GM08714 (cell line): ENCODE results near the gene LASP1.

ENCODE experiments used
- H3K4me3 ChIP-seq: fragments of 200-500 bp; sonication (Bioruptor generic); 2 replicates; pipeline ENCODE4 v1.5.1; 2014; ENCODE audit warnings: mild to moderate bottlenecking, low read length, inconsistent platforms
- ZNF274 ChIP-seq: IDR thresholded peaks from 2 replicates; pipeline ENCODE4 v1.6.1; 2012; ENCODE audit warnings: mild to moderate bottlenecking, low read depth, low read length

LASP1 gene

DNA sequence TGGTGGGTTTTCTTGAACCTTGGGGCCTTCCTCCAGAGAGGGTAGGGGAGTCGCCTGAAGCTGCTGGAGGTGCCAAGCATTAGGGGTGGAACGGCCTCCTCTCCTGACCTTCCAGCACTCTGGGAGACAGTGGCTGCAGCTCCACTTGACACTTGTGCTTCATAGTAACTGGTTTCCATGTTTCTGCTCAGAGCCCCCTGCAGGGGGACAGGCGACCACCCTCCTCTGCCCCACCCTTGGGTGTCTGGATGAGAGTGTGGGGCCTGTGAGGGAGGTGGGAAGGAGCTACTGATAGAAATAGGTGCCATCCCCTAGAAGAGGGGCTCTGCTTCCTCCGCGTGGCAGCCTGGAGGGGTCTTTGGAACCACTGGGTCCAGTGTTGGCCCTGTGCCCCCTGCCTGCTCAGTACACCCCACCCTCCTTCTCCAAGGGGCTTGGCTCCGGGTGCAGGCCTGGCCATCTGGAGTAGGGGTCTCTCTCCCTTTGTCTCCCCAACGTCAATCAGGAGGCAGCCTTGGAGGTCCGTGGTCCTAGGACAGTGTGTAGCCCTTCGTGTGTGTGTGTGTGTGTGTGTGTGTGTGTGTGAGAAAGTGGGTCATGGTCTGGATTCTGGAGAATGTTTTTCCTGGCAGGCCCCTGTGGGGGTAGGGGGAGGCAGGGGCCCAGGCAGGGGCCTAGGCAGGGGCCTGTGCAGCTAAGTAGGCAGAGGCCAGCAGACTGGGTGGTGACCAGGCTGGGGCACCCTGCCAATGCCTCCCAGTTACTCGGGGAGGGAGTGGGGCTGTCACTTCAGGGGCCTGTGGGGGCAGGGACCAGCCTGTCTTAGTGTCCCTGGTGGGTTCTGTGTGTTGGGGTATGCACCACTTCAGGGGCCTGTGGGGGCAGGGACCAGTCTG, 4.9 kb downstream of the LASP1 start:
- TF ChIP-seq ZNF274, result no peak
- H3K4me3 ChIP-seq, result no peak overlapping the region

DNA sequence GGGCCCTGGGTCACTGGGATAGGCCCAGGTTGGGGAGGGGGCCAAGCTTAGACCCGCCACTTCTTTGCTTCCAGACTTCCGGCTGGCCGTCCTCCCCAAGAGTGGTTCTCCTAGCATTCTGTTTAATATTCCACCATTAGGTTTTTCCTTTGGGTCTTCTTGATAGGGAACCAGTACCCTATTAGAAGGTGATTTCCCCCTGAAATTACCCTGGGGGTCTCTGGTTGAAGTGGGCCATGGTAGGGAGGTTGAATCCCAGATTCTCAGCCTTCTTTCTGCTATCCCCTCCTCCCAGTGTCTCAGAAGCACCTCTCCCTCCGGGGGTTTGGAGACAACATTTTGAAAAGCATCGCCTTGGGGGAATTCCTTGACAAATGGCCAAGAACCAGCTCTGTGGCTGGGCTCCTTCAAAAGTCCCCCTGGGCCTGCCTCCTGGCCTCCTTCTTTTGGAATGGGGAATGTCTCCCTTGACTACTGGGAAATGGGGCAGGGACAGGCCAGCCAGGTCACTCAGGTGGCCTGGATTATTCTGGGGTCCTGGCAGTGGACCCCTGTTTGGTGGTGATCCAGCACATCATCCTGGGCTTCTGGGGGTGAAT, 5.7 kb downstream of the LASP1 start:
- no peak overlapping the region for H3K4me3 ChIP-seq
- TF ChIP-seq ZNF274, result no peak

- H3K4me3 ChIP-seq, result no peak overlapping the region
- TF ChIP-seq ZNF274, result no peak
Measured at GRCh38 chr17:38877130-38877851, 7.4 kb downstream of the LASP1 start.

- TF ChIP-seq ZNF274, result no peak
- no peak overlapping the region for H3K4me3 ChIP-seq
Measured at GRCh38 chr17:38879878-38880665, 10.2 kb downstream of the LASP1 start.

DNA sequence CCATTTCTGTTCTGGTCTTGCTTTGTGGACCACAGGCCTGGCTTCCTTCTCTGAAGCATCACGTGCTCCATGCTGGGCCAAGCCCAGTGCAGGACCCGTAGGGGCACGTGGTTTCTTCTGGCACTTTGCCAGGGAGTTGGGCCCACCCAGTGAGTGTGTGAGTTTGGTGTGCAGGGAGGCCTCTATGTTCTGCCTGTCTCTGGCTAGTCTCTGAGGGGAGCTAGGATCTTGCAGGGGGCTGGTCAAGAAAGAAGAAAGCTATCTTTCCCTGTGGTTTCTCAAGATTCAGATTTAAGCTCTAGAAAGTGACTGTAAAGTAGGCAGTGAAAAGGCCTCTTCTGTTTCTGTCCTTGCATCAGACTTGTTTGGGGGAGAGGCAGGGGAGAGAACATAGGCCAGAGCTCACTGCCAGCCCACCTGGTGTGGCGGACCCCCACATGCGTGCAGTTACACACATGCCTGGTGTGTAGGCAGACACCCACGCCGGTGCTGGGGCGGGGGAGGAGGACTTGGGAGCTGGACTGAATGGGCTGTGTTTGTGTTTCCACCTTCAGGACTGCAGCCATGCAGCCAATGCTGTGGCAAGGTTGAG, 11.8 kb downstream of the LASP1 start:
- no peak for TF ChIP-seq ZNF274
- no peak overlapping the region for H3K4me3 ChIP-seq

DNA sequence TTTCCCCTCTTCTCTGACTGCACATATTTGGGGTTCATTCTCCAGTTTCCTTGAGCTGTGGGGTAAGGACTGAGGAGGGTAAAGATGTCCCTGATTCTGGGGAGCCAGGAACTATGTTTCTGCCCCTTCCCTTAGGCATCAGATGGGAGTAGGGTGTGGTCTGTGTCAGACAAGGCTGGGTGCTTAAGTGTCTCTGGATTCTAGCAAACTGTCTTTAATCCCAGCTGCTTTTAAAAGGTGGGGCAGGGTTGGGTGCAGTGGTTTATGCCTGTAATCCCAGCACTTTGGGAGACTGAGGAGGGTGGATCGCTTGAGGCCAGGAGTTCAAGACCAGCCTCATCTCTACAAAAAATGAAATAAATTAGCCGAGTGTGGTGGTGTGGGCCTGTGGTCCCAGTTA, 13.0 kb downstream of the LASP1 start:
- no peak for TF ChIP-seq ZNF274

DNA sequence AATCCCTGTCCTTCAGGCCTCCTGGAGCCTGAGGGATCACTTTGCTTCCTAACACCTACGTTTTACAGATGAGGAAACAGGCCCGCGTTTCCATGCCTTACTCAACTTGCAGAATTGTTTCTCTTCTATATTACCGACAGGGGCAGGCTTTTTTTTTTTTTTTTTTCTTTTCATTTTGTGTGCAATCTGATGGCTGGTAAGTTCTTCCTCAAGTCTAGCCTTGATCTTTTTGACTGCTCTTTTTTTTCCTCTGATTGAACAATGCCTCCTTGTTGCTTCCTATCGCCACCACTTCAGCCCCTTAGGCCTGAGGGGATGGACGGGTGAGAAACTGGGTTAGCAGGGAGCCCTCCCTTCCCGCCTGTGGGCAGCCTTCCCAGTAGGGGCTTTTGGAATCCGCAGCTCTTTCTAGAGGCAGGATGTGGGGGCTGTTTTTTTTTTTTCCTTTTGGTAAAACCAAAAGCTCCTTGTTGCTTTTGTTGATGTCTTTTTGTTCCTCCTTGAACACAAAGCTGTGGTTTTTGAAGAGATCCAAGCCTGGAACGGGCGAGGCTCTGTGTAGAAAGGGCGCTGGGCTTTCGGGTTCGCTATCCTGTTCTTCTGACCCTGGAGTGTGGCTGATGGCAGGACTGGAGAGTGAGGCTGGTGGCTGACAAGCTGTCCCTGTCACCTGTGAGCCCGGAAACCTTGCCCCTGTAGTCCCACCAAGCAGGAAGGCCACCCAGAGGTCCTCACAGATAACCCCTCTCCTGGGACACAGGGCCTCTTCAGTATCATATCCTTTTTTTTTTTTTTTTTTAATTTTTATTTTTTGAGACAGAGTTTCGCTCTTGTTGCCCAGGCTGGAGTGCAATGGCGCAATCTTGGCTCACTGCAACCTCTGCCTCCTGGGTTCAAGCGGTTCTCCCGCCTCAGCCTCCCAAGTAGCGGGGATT, 14.0 kb downstream of the LASP1 start:
- no peak overlapping the region for H3K4me3 ChIP-seq
- no peak for TF ChIP-seq ZNF274

More for the DNA sequence above, 13.0 kb downstream of the LASP1 start:
- H3K4me3 ChIP-seq, result no peak overlapping the region

- no peak overlapping the region for H3K4me3 ChIP-seq
- no peak for TF ChIP-seq ZNF274
Measured at GRCh38 chr17:38885044-38885727, 15.3 kb downstream of the LASP1 start.

- no peak for TF ChIP-seq ZNF274
- no peak overlapping the region for H3K4me3 ChIP-seq
Measured at GRCh38 chr17:38885728-38886642, 16.1 kb downstream of the LASP1 start.

GRCh38 chr17:38886643-38887010, 16.8 kb downstream of the LASP1 start:
- TF ChIP-seq ZNF274, result no peak
- no peak overlapping the region for H3K4me3 ChIP-seq

DNA sequence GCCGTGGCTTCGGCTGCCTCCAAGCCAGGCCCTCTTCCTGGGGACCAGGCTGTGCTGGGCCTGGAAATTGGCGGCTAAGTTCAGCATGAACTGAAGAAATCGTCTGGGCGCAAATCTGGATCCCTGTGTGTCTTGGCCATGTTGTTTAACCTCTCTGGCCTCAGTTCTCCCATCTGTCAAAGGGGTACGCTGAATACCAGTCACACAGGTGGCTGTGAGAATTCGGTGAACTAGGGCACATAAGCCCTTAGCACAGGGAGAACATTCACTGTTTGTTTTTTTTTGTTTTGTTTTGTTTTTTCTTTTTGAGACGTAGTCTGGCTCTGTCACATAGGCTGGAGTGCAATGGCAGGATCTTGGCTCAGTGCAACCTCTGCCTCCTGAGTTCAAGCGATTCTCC, 19.0 kb downstream of the LASP1 start:
- H3K4me3 ChIP-seq, result no peak overlapping the region
- no peak for TF ChIP-seq ZNF274
